AG04450 (cell line): ENCODE data around the gene UGT1A4. TPM values are rescaled to one million over a fixed set of nuclear protein-coding genes. Genes with fewer than 3 reads are reported as not detected.

Source experiments
- CTCF ChIA-PET: fragments of 300-600, 350-600 bp; formaldehyde crosslinking; extraction: SDS; loops from one replicate; lab custom pipeline; 2022; ENCODE audit warnings: antibody characterized with exemption, inconsistent platforms; lab: Charles Lee
- POLR2A ChIA-PET: fragments of 350-600 bp; formaldehyde crosslinking; extraction: SDS; loops from one replicate; lab custom pipeline; 2021; ENCODE audit warnings: antibody characterized with exemption, inconsistent platforms; lab: Yijun Ruan, JAX
- DNase-seq: peaks from one replicate; pipeline ENCODE4 v3.0.0-alpha.2; 2011; ENCODE audit warnings: low read depth, low spot score
- H3K27ac ChIP-seq: one replicate; pipeline ENCODE4 v1.5.1; 2012; ENCODE audit warnings: low read depth, low read length, control low read depth
- H3K27me3 ChIP-seq: one replicate; pipeline ENCODE4 v1.6.0; 2012; ENCODE audit warnings: low read length; ENCODE audit not compliant: control insufficient read depth, insufficient read depth
- H3K4me3 ChIP-seq: 2 replicates; pipeline ENCODE4 v1.5.1; 2011; ENCODE audit warnings: mild to moderate bottlenecking, low read depth, low read length, control low read depth
- H3K9me3 ChIP-seq: 2 replicates; pipeline ENCODE4 v1.5.1; 2012; ENCODE audit warnings: low read length; ENCODE audit not compliant: control insufficient read depth, insufficient read depth
- CTCF ChIP-seq: IDR thresholded peaks from 2 replicates; pipeline ENCODE4 v1.5.1; 2011; ENCODE audit warnings: low read depth, low read length, control low read depth, inconsistent platforms
- polyA plus RNA-seq: library from polyadenylated mRNA; depleted of rRNA; stranded (reverse); fragments of >200 nt; gene quantifications from 2 replicates; pipeline ENCODE4 v1.2.3, GENCODE V29; 2011

The UGT1A4 gene
- polyA plus RNA-seq, 1 experiment, result not detected

- no peak for TF ChIP-seq CTCF
- no peak overlapping the region for H3K27ac ChIP-seq
- no peak for DNase-seq
- ChIA-PET CTCF (no interaction called here), POLR2A (no interaction called here)
- H3K27me3 ChIP-seq, result peaks cover 13% of the 10 kb centered on the region
- H3K9me3 ChIP-seq, result peaks cover 5% of the 10 kb centered on the region; the same call in 1 of the 2 replicates
- H3K4me3 ChIP-seq, result no peak overlapping the region
These were observed 91.8 kb downstream of the UGT1A4 start for GRCh38 chr2:233810385-233810784.

- H3K4me3 ChIP-seq, result no peak overlapping the region
- POLR2A ChIA-PET, result no interaction called here
- DNase-seq, result no peak
- TF ChIP-seq CTCF, result no peak
- H3K27ac ChIP-seq, result no peak overlapping the region
- H3K27me3 ChIP-seq, result peaks cover 13% of the 10 kb centered on the region
- peaks cover 5% of the 10 kb centered on the region; the same call in 1 of the 2 replicates for H3K9me3 ChIP-seq
- CTCF ChIA-PET, result no interaction called here
These were observed 92.6 kb downstream of the UGT1A4 start for GRCh38 chr2:233811087-233811486.

- ChIA-PET CTCF (no interaction called here), POLR2A (no interaction called here)
- Histone ChIP-seq H3K27ac (no peak overlapping the region), H3K27me3 (peaks cover 13% of the 10 kb centered on the region), H3K9me3 (peaks cover 5% of the 10 kb centered on the region; the same call in 1 of the 2 replicates), H3K4me3 (no peak overlapping the region)
- DNase-seq, result no peak
- TF ChIP-seq CTCF, result no peak
These were observed 93.2 kb downstream of the UGT1A4 start for GRCh38 chr2:233811732-233812131.

GRCh38 chr2:233813236-233814055 lies 94.9 kb downstream of the UGT1A4 start:
- H3K27ac ChIP-seq, result no peak overlapping the region
- H3K4me3 ChIP-seq, result no peak overlapping the region
- peaks cover 11% of the 10 kb centered on the region for H3K27me3 ChIP-seq
- H3K9me3 ChIP-seq, result no peaks in the 10 kb centered on the region; the same call in 1 of the 2 replicates
- no peak for TF ChIP-seq CTCF
- DNase-seq, result no peak
- POLR2A ChIA-PET, result no interaction called here
- CTCF ChIA-PET, result no interaction called here

GRCh38 chr2:233814056-233814835 lies 95.7 kb downstream of the UGT1A4 start:
- ChIA-PET POLR2A (no interaction called here), CTCF (no interaction called here)
- peaks cover 4% of the 10 kb centered on the region for H3K27me3 ChIP-seq
- no peaks in the 10 kb centered on the region; the same call in 1 of the 2 replicates for H3K9me3 ChIP-seq
- H3K4me3 ChIP-seq, result no peak overlapping the region
- no peak for DNase-seq
- H3K27ac ChIP-seq, result no peak overlapping the region
- TF ChIP-seq CTCF, result no peak
